H9 (cell line): ENCODE data around the gene MMP19. TPM values are rescaled to one million over a fixed set of nuclear protein-coding genes. Genes with fewer than 3 reads are reported as not detected.

Experiments used
- DNase-seq: peaks from one replicate; pipeline ENCODE4 v3.0.0-alpha.2; 2017
- H2AFZ ChIP-seq: one replicate; pipeline ENCODE4 v1.6.1; 2013; ENCODE audit warnings: mild to moderate bottlenecking, low read length, control low read depth, moderate library complexity
- H2AK5ac ChIP-seq: 2 replicates; pipeline ENCODE4 v1.6.1; 2013; ENCODE audit warnings: low read length, control low read depth, mixed read lengths; ENCODE audit not compliant: insufficient read length
- H2BK120ac ChIP-seq: one replicate; pipeline ENCODE4 v1.6.1; 2013; ENCODE audit warnings: low read depth, mild to moderate bottlenecking, low read length, control low read depth, inconsistent platforms; ENCODE audit not compliant: poor library complexity, severe bottlenecking
- H2BK12ac ChIP-seq: 2 replicates; pipeline ENCODE4 v1.6.1; 2013; ENCODE audit warnings: low read length, control low read depth, mixed read lengths, low read depth; ENCODE audit not compliant: insufficient read length
- H2BK15ac ChIP-seq: 2 replicates; pipeline ENCODE4 v1.6.1; 2013; ENCODE audit warnings: low read depth, low read length, control low read depth
- H2BK20ac ChIP-seq: one replicate; pipeline ENCODE4 v1.6.1; 2013; ENCODE audit warnings: low read depth, mild to moderate bottlenecking, low read length, control low read depth, inconsistent platforms; ENCODE audit not compliant: poor library complexity, severe bottlenecking
- H2BK5ac ChIP-seq: 2 replicates; pipeline ENCODE4 v1.6.1; 2013; ENCODE audit warnings: low read length, control low read depth, mixed read lengths; ENCODE audit not compliant: insufficient read length
- H3K14ac ChIP-seq: 2 replicates; pipeline ENCODE4 v1.6.1; 2013; ENCODE audit warnings: low read length, control low read depth; ENCODE audit not compliant: insufficient read depth
- H3K18ac ChIP-seq: 2 replicates; pipeline ENCODE4 v1.6.1; 2013; ENCODE audit warnings: low read depth, mild to moderate bottlenecking, mixed read lengths, low read length, control low read depth; ENCODE audit not compliant: insufficient read length
- H3K23ac ChIP-seq: 2 replicates; pipeline ENCODE4 v1.6.1; 2013; ENCODE audit warnings: low read length, control low read depth, mixed read lengths, low read depth; ENCODE audit not compliant: insufficient read length
- H3K23me2 ChIP-seq: 2 replicates; pipeline ENCODE4 v1.6.1; 2013; ENCODE audit warnings: low read depth, mild to moderate bottlenecking, mixed read lengths, low read length, control low read depth; ENCODE audit not compliant: insufficient read length, poor library complexity, severe bottlenecking
- H3K27ac ChIP-seq: 2 replicates; pipeline ENCODE4 v1.5.1; 2013; ENCODE audit warnings: low read length, control low read depth, mixed read lengths, low read depth; ENCODE audit not compliant: insufficient read length
- H3K27me3 ChIP-seq: 2 replicates; pipeline ENCODE4 v1.6.1; 2013; ENCODE audit warnings: low read length, control low read depth, inconsistent platforms; ENCODE audit not compliant: insufficient read depth
- H3K4ac ChIP-seq: 2 replicates; pipeline ENCODE4 v1.6.1; 2013; ENCODE audit warnings: low read depth, mild to moderate bottlenecking, control low read depth, inconsistent platforms, low read length, moderate library complexity
- H3K4me1 ChIP-seq: 2 replicates; pipeline ENCODE4 v1.6.1; 2013; ENCODE audit warnings: low read length, control low read depth, inconsistent platforms; ENCODE audit not compliant: insufficient read depth
- H3K4me2 ChIP-seq: 2 replicates; pipeline ENCODE4 v1.6.1; 2013; ENCODE audit warnings: low read length, control low read depth, mixed read lengths; ENCODE audit not compliant: insufficient read length, insufficient read depth
- H3K56ac ChIP-seq: 2 replicates; pipeline ENCODE4 v1.6.1; 2013; ENCODE audit warnings: low read depth, mild to moderate bottlenecking, mixed read lengths, low read length, control low read depth; ENCODE audit not compliant: insufficient read length
- H3K79me1 ChIP-seq: 2 replicates; pipeline ENCODE4 v1.6.1; 2013; ENCODE audit warnings: low read depth, mild to moderate bottlenecking, moderate library complexity, low read length, control low read depth, inconsistent platforms; ENCODE audit not compliant: insufficient read depth, poor library complexity, severe bottlenecking
- H3K79me2 ChIP-seq: 2 replicates; pipeline ENCODE4 v1.6.1; 2013; ENCODE audit warnings: low read length, control low read depth, inconsistent platforms; ENCODE audit not compliant: insufficient read depth
- H3K9ac ChIP-seq: 2 replicates; pipeline ENCODE4 v1.6.1; 2013; ENCODE audit warnings: low read length, control low read depth, mixed read lengths; ENCODE audit not compliant: insufficient read length; ENCODE audit errors: extremely low read depth
- H3K9me3 ChIP-seq: one replicate; pipeline ENCODE4 v1.6.1; 2013; ENCODE audit warnings: low read depth, low read length, inconsistent platforms; ENCODE audit not compliant: control insufficient read depth
- H3T11ph ChIP-seq: one replicate; pipeline ENCODE4 v1.6.1; 2013; ENCODE audit warnings: mild to moderate bottlenecking, low read length, control low read depth, inconsistent platforms
- H4K20me1 ChIP-seq: one replicate; pipeline ENCODE4 v1.6.1; 2013; ENCODE audit not compliant: control insufficient read depth, insufficient read length, insufficient read depth
- H4K5ac ChIP-seq: 2 replicates; pipeline ENCODE4 v1.6.1; 2013; ENCODE audit warnings: low read depth, mild to moderate bottlenecking, mixed read lengths, low read length, control low read depth; ENCODE audit not compliant: insufficient read length
- H4K8ac ChIP-seq: replicated peaks from 2 replicates; pipeline ENCODE4 v1.6.1; 2013; ENCODE audit warnings: low read length, control low read depth, mixed read lengths, low read depth; ENCODE audit not compliant: insufficient read length
- H4K91ac ChIP-seq: 2 replicates; pipeline ENCODE4 v1.6.1; 2013; ENCODE audit warnings: low read depth, mild to moderate bottlenecking, moderate library complexity, mixed read lengths, low read length, control low read depth; ENCODE audit not compliant: insufficient read length
- H3K27ac Mint-ChIP-seq, 3 experiments: 2 replicates in 2 of 3; 3 replicates in 1 of 3; pipeline ENCODE4 v1.8.0; 2020 to 2021; ENCODE audit warnings: mixed read lengths in 3 of 3, mild to moderate bottlenecking in 1 of 3, moderate library complexity in 1 of 3
- H3K27me3 Mint-ChIP-seq: 2 replicates; pipeline ENCODE4 v1.8.0; 2021; ENCODE audit warnings: low read depth, mild to moderate bottlenecking, moderate library complexity, mixed read lengths
- H3K36me3 Mint-ChIP-seq, 3 experiments: 2 replicates in 2 of 3; 3 replicates in 1 of 3; pipeline ENCODE4 v1.8.0; 2020 to 2021; ENCODE audit warnings: low read depth in 3 of 3, mixed read lengths in 3 of 3; ENCODE audit not compliant: insufficient read depth in 1 of 3
- H3K4me1 Mint-ChIP-seq, 2 experiments: 2 replicates each; pipeline ENCODE4 v1.8.0; 2020; ENCODE audit warnings: mixed read lengths in 2 of 2
- H3K4me3 Mint-ChIP-seq, 2 experiments: 2 replicates in 1 of 2; 3 replicates in 1 of 2; pipeline ENCODE4 v1.8.0; 2020 to 2021; ENCODE audit warnings: mild to moderate bottlenecking in 2 of 2, mixed read lengths in 2 of 2, moderate library complexity in 1 of 2
- H3K9me3 Mint-ChIP-seq, 2 experiments: 2 replicates in 1 of 2; 3 replicates in 1 of 2; pipeline ENCODE4 v1.8.0; 2020; ENCODE audit warnings: mild to moderate bottlenecking in 2 of 2, mixed read lengths in 2 of 2, moderate library complexity in 1 of 2
- CTCF ChIP-seq: fragments of 200-600 bp; sonication (generic); conservative IDR thresholded peaks from 3 replicates; pipeline ENCODE4 v1.8.0; 2021; ENCODE audit warnings: antibody characterized with exemption, mild to moderate bottlenecking
- WGBS: extraction: QIAGEN DNeasy Blood & Tissue Kit; methylation state at CpG from one replicate; pipeline ENCODE4 v1.1.7; 2013; ENCODE audit warnings: missing lambda C conversion rate, low lambda C conversion rate, mixed read lengths; ENCODE audit not compliant: insufficient read length; ENCODE audit errors: extremely low coverage; 5-methylcytosine and 5-hydroxymethylcytosine counted together
- total RNA-seq: library from RNA; stranded (reverse); gene quantifications from 2 replicates; pipeline ENCODE4 v1.2.1, GENCODE V29; 2021

The MMP19 gene
- total RNA-seq, 1 experiment from 2014 or later: 1.7 TPM

- Mint-ChIP-seq H3K27ac (no peak overlapping the region), H3K9me3 (no peaks in the 10 kb centered on the region), H3K27me3 (peaks cover 6% of the 10 kb centered on the region), H3K4me1 (peaks cover 11 to 17% of the 10 kb centered on the region in 2 experiments), H3K36me3 (no peaks in the 10 kb centered on the region), H3K4me3 (no peak overlapping the region)
- H2BK120ac ChIP-seq: no peak overlapping the region
- H3K4me1 ChIP-seq: no peaks in the 10 kb centered on the region
- H2AFZ ChIP-seq: no peak overlapping the region
- no peak overlapping the region for H3K14ac ChIP-seq
- DNase-seq: no peak
- H2BK5ac ChIP-seq: no peak overlapping the region
- no peak overlapping the region for H3T11ph ChIP-seq
- no peak overlapping the region for H3K27ac ChIP-seq
- no peaks in the 10 kb centered on the region for H3K79me1 ChIP-seq
- H3K23ac ChIP-seq: no peak overlapping the region
- H2AK5ac ChIP-seq: no peak overlapping the region
- no peak overlapping the region for H3K4me2 ChIP-seq
- no peak overlapping the region for H2BK15ac ChIP-seq
- no peak overlapping the region for H3K9ac ChIP-seq
- H3K27me3 ChIP-seq: no peaks in the 10 kb centered on the region
- no peak overlapping the region for H4K8ac ChIP-seq
- no peaks in the 10 kb centered on the region for H3K9me3 ChIP-seq
- H4K91ac ChIP-seq: no peak overlapping the region
- H4K5ac ChIP-seq: no peak overlapping the region
- H4K20me1 ChIP-seq: no peaks in the 10 kb centered on the region
- H2BK20ac ChIP-seq: no peak overlapping the region
- H3K18ac ChIP-seq: no peak overlapping the region
- no peak overlapping the region for H2BK12ac ChIP-seq
- H3K23me2 ChIP-seq: no peaks in the 10 kb centered on the region
- WGBS: no CpG with 5 or more reads among the region's 7 CpGs
- H3K4ac ChIP-seq: no peak overlapping the region
- TF ChIP-seq CTCF: no peak
- H3K56ac ChIP-seq: no peak overlapping the region
- no peaks in the 10 kb centered on the region for H3K79me2 ChIP-seq
Measured at GRCh38 chr12:55849616-55850343, 7.0 kb upstream of the MMP19 start.
